Measurements from ENCODE around the gene EXOC6.

DNA sequence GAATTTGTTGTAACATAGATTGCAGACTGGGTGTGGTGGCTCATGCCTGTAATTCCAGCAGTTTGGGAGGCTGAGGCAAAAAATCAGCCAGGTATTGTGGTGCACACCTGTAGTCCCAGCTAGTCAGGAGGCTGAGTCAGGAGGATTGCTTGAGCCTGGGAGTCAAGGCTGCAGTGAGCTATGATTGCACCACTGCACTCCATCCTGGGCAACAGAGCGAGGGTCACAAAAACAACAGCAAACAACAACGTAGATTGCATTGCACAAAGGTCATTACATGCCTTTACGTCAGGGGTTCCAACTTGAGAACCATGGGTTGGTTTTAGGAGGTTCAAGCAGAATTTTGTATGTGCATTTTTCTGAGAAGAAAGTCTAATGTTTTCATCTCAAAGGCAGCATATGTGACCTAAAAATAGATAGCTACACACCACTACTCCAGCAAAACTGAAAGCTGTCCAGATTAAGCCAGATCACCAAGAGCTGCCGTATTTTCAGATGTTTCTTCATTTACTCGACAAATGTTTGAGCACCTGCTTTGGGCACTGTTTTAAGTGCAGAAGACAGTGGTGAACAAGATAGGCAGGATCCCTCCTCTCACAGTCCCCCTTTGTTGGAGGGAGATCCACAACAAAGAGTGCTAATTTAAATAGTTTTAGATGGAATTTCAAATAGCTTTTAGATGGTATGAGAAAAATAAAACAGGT, 183.9 kb downstream of the EXOC6 start:
- TF ChIP-seq, protein P1, sequence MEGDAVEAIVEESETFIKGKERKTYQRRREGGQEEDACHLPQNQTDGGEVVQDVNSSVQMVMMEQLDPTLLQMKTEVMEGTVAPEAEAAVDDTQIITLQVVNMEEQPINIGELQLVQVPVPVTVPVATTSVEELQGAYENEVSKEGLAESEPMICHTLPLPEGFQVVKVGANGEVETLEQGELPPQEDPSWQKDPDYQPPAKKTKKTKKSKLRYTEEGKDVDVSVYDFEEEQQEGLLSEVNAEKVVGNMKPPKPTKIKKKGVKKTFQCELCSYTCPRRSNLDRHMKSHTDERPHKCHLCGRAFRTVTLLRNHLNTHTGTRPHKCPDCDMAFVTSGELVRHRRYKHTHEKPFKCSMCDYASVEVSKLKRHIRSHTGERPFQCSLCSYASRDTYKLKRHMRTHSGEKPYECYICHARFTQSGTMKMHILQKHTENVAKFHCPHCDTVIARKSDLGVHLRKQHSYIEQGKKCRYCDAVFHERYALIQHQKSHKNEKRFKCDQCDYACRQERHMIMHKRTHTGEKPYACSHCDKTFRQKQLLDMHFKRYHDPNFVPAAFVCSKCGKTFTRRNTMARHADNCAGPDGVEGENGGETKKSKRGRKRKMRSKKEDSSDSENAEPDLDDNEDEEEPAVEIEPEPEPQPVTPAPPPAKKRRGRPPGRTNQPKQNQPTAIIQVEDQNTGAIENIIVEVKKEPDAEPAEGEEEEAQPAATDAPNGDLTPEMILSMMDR (conservative IDR thresholded peaks at IDR 0.05 in 1 of 2, IDR thresholded peaks at IDR 0.05 in 1 of 2; ENCODE audit: extremely low read depth in 1 of 2, insufficient read depth in 1 of 2, low read depth in 1 of 2, low read length in 2 of 2) = no peak
- TF ChIP-seq EZH2 (IDR thresholded peaks at IDR 0.05; ENCODE audit: borderline replicate concordance, low read length) = no peak

Data from mammary epithelial cell (primary cell).